LNCAP (cell line): ENCODE results near the gene FBXL16.

ENCODE experiments used
- TF ChIP-seq, protein P1 (sequence below): fragments of 450-650 bp; IDR thresholded peaks from 2 replicates; pipeline ENCODE4 v1.5.1; 2017; ENCODE audit warnings: mild to moderate bottlenecking

FBXL16 gene

DNA sequence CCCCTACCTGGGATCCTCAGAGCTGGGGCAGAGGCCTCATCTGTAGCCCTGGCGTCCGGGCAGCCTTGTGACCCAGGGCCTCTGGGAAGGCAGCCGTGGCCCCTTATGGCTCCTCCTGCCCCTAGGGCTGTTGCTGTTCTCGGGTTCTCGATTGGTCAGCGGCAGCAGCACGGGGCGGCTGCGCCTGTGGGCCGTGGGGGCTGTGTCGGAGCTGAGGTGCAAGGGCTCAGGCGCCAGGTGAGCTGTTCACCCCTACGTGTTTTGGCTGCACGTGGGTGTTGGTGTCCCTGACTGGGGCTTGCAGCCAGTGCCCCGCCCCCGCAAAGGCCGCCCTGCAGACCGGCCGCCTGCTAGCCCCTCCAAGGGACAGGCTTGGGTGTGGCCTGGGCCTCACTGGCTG is 43.5 kb downstream of the FBXL16 start:
- TF ChIP-seq, protein P1, sequence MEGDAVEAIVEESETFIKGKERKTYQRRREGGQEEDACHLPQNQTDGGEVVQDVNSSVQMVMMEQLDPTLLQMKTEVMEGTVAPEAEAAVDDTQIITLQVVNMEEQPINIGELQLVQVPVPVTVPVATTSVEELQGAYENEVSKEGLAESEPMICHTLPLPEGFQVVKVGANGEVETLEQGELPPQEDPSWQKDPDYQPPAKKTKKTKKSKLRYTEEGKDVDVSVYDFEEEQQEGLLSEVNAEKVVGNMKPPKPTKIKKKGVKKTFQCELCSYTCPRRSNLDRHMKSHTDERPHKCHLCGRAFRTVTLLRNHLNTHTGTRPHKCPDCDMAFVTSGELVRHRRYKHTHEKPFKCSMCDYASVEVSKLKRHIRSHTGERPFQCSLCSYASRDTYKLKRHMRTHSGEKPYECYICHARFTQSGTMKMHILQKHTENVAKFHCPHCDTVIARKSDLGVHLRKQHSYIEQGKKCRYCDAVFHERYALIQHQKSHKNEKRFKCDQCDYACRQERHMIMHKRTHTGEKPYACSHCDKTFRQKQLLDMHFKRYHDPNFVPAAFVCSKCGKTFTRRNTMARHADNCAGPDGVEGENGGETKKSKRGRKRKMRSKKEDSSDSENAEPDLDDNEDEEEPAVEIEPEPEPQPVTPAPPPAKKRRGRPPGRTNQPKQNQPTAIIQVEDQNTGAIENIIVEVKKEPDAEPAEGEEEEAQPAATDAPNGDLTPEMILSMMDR: no peak

DNA sequence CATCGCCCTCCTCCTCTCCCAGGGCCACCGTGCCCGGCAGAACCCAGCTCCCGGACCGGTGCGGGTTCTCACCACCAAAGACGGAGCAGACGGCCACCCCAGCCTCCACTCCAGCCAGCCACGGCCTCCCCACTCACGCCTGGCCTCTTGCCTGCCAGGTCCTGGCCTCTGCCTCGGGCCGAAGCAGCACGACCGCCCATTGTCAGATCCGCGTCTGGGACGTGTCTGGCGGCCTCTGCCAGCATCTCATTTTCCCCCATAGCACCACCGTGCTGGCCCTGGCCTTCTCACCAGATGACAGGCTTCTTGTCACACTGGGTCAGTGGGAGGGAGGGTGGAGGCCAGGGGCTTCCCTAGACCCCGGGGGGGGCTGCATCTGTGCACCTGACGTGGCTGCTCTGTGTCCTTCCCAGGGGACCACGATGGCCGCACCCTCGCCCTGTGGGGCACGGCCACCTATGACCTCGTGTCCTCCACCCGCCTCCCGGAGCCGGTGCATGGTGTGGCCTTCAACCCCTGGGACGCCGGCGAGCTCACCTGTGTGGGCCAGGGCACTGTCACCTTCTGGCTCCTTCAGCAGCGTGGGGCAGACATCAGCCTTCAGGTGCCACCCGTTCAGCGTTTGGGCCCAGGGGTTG is 44.3 kb downstream of the FBXL16 start:
- TF ChIP-seq, protein P1: no peak

DNA sequence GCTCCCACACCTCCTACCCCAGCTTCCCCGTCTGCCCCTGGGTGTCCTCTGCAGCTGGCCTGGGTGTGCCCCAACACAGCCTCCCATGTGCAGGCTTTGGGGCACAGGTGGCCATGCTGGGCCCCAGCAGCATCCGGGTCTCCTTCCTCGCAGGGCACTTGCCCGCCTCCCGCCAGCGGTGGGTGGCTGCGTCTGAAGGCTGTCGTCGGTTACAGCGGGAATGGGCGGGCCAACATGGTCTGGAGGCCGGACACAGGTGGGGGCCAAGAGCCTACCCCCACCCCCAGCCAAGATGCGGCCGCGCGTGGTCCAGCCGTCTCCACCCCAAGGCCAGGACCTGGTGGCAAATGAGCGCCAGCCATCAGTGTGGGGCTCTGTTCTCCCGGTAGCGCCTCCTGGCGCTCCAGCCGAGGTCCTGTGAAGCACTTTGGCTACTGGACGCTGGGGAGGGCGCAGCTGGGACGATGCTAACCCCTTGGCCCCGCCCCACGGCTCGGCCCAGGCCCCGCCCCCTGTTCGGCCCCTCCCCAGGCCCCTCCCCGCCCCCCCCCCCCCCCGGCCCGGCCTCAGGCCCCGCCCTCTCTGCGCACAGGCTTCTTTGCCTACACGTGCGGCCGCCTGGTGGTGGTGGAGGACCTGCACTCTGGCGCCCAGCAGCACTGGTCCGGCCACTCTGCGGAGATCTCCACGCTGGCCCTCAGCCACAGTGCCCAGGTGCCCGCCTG is 45.0 kb downstream of the FBXL16 start:
- TF ChIP-seq, protein P1: peak; percentile 62

DNA sequence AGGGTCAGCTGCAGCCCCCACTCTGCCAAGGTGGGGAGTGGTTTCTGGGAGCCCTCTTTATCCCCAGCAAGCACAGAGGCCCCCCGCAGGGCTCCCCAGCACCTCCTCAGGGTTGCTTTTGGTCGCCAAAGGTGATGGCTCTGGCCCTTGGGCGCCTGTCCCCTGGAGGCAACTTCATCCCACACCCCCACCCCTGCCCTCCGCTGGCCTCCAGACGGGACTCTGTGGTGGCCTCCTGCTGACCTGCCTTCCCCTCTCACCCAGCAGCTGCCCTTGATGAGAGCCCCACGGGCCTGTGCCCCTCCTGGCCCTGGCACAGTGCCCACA is 45.5 kb downstream of the FBXL16 start:
- TF ChIP-seq, protein P1: no peak

DNA sequence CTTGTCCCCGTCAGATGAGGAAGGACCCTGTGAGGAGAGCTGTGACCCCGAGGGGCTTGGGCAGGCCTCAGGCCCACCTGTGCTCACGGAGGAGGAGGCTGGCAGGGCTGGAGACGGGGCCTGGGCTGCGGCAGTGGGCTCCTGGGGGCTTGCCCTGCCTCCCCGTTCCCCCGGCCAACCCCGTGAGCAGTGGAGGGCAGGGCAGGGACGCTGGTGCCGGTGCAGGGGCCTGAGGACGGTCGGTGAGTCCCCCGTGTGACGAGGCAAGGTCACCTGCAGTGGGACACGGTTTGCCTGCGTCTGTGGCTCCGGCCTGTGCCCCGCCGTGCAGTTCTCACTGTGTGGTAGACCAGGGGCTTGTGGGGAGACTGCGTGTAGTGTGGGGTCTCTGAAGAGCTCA is 46.0 kb downstream of the FBXL16 start:
- TF ChIP-seq, protein P1: no peak

DNA sequence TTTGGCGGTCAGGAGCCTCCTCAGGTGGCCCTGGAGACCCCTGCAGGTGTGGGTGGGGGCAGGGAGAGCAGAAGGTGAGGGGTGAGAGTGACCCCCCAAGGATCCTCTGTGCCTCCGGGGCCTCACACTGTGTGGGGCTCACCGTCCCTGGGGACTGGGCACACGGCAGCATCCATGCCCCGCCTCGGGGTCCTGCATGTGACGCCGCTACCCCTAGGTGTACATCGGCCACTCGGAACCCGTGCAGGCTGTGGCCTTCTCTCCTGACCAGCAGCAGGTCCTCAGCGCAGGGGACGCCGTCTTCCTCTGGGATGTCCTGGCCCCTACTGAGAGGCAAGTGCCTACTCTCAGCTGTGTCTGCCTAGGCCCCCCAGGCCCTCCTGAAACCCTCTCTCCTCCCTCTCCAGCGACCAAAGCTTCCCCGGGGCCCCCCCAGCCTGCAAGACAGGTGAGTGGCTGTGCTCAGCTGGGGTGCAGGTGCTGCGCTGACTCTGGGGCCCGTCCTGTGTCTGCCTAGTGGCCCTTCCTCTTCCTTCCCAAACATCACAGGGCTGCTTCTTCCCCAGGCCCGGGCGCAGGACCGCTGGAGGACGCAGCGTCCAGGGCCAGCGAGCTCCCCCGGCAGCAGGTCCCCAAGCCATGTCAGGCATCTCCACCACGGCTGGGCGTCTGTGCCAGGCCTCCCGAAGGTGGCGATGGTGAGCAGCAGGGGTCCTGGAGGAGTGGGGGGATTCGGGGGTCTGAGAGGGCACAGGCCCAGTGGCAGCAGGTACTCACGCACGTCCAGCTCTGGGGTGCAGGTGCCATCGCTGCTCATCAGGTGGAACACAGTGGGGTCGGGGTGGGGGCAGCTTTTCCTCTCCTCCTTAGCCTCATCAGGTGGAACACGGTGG is 46.7 kb downstream of the FBXL16 start:
- TF ChIP-seq, protein P1: peak; percentile 17; the same call in 1 of the 2 replicates

DNA sequence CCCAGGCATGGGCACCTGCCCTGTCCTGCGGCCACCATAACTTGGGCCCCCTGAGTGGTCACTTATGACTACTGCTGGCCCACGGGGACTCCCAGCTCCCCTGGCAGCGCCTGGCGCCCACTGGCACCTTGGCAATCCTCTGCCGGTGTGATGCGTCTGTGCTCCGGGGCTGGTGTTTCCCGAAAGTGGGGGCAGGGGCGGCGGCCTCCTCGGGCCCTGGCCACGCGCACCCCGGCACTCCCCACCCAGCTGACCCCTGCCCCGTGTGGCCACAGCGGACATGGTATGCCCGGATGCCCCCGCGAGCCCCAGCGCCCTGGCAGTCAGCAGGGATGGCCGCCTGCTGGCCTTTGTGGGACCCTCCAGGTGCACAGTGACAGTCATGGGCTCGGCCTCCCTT is 48.1 kb downstream of the FBXL16 start:
- TF ChIP-seq, protein P1: no peak
